Measurements from ENCODE around the gene TSSK1B. TPM values are rescaled to one million over a fixed set of nuclear protein-coding genes. Genes with fewer than 3 reads are reported as not detected.

The TSSK1B gene
- total RNA-seq, 4 donors from 2014 or later, result 0.44 to 3.5 (median 0.76) TPM

GRCh38 chr5:113433071-113433470 is 1.7 kb downstream of the TSSK1B start:
- no peaks in the 10 kb centered on the region for H3K4me1 ChIP-seq
- TF ChIP-seq POLR2A (IDR thresholded peaks at IDR 0.05), result no peak
- TF ChIP-seq EP300 (IDR thresholded peaks at IDR 0.05), result no peak
- no peak for DNase-seq (ENCODE audit: low spot score in 2 of 2)
- WGBS, 2 donors, result 93 to 94% methylated on average over 21 of the region's 21 CpGs
- no peak overlapping the region for H3K4me3 ChIP-seq
- H3K36me3 ChIP-seq, result no peaks in the 10 kb centered on the region
- H3K27me3 ChIP-seq, result no peaks in the 10 kb centered on the region
- no peaks in the 10 kb centered on the region for H3K9me3 ChIP-seq
- no peak overlapping the region for H3K27ac ChIP-seq

- H3K36me3 ChIP-seq, result no peaks in the 10 kb centered on the region
- DNase-seq (ENCODE audit: low spot score in 2 of 2), result no peak
- H3K27me3 ChIP-seq, result no peaks in the 10 kb centered on the region
- no peaks in the 10 kb centered on the region for H3K9me3 ChIP-seq
- H3K4me1 ChIP-seq, result no peaks in the 10 kb centered on the region
- WGBS, 2 donors, result 64 to 66% methylated on average over 3 of the region's 3 CpGs
- no peak overlapping the region for H3K4me3 ChIP-seq
- no peak overlapping the region for H3K27ac ChIP-seq
- TF ChIP-seq POLR2A (IDR thresholded peaks at IDR 0.05), result no peak
- TF ChIP-seq EP300 (IDR thresholded peaks at IDR 0.05), result no peak
- TF ChIP-seq CTCF (IDR thresholded peaks at IDR 0.05), result no peak
Measured at GRCh38 chr5:113427871-113428574, 6.8 kb downstream of the TSSK1B start.

GRCh38 chr5:113425909-113426308 is 8.9 kb downstream of the TSSK1B start:
- Histone ChIP-seq H3K27me3 (no peaks in the 10 kb centered on the region), H3K27ac (no peak overlapping the region), H3K4me1 (no peaks in the 10 kb centered on the region), H3K4me3 (no peak overlapping the region), H3K9me3 (no peaks in the 10 kb centered on the region), H3K36me3 (no peaks in the 10 kb centered on the region)
- TF ChIP-seq EP300 (IDR thresholded peaks at IDR 0.05) (no peak), POLR2A (IDR thresholded peaks at IDR 0.05) (no peak), CTCF (IDR thresholded peaks at IDR 0.05) (no peak)
- WGBS, 2 donors, result 86 to 88% methylated on average over 3 of the region's 3 CpGs
- no peak for DNase-seq (ENCODE audit: low spot score in 2 of 2)

- Histone ChIP-seq H3K4me1 (no peaks in the 10 kb centered on the region), H3K27ac (no peak overlapping the region), H3K4me3 (no peak overlapping the region), H3K27me3 (no peaks in the 10 kb centered on the region), H3K36me3 (no peaks in the 10 kb centered on the region), H3K9me3 (no peaks in the 10 kb centered on the region)
- TF ChIP-seq POLR2A (IDR thresholded peaks at IDR 0.05), result no peak
- TF ChIP-seq EP300 (IDR thresholded peaks at IDR 0.05), result no peak
- no peak for TF ChIP-seq CTCF (IDR thresholded peaks at IDR 0.05)
- no peak for DNase-seq (ENCODE audit: low spot score in 2 of 2)
- whole genome bisulfite sequencing, 2 donors, result 66 to 70% methylated on average over 2 of the region's 2 CpGs
Measured at GRCh38 chr5:113421693-113422092, 13.1 kb downstream of the TSSK1B start.

GRCh38 chr5:113405530-113405929 is 29.3 kb downstream of the TSSK1B start:
- Histone ChIP-seq H3K36me3 (no peaks in the 10 kb centered on the region), H3K9me3 (no peaks in the 10 kb centered on the region), H3K4me1 (no peaks in the 10 kb centered on the region), H3K27me3 (no peaks in the 10 kb centered on the region), H3K4me3 (no peak overlapping the region), H3K27ac (no peak overlapping the region)
- DNase-seq (ENCODE audit: low spot score in 2 of 2), result no peak
- 94 to 98% methylated on average over 6 of the region's 6 CpGs for WGBS, 2 donors
- TF ChIP-seq POLR2A (IDR thresholded peaks at IDR 0.05) (no peak), CTCF (IDR thresholded peaks at IDR 0.05) (no peak)
